OCI-M2 (cell line): ENCODE results near the gene NMT1.
"Not testable (repeated sequence)": the region's sequence is repeated elsewhere in the genome, so short reads cannot be mapped to it uniquely, and the experiment has no call there.

Experiments used
- DNase-seq: peaks from one replicate; lab custom pipeline; 2025; ENCODE audit not compliant: unreplicated experiment; lab: John Stamatoyannopoulos, UW

NMT1 gene

DNA sequence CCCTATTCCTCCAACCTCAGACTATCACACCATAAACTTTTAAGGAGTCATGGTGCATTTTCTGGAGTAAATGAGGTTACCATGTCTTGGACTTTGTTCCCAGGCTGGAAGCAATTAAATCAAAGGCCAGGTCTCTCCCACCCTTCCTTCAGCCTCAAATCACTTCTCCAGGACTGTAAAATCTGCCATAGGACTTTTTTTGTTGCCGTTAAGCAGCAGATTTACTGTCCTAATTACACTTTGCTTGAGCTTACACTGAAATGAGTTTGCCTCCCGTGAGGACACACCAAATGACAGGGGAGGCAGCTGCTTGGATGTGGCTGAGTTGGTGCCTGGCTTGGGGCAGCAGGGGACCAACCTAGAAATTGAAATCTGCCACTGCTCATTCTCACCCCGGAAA is 24.4 kb upstream of the NMT1 start:
- no peak for DNase-seq

DNA sequence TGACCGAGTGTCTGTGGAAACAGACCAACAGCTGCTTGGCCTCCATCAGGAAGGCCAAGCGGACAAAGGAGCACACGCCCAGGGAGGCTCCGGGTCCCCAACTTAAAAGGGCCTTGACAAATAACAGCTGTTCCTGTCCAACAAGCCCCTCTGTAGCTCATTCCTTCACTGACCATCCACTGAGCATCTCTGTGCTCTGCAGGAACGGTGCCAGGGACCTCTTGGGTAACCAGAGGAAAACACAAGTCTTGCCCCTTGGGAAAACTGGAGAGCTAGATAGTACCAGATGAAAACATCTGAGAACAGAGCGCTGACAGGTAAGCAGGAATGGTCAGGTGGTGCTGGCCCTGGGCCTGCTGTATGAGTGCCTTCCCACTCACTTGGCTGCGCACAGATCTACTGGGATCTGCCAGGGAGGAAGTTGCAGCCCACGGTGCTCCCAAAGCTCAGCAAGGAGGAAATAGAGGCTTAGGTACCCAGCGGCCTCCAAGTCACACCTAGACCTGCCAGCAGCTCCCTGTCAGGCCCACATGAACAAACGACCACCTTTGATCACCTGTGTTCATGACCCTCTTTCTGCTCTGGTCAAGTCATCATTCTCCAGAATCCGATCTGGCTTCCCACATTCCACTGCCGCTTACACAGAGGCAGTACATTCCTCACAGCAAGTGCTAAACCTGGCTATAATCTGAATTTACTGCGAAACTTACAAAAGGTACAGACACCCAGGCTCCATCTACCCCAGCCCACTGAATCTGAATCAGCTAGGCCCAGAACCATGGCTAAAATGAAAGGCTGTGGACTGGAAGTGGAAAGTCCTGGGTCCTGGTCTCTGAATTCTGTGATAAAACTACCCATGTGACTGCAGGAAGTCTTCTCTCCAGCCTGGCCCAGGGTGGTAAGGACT is 22.1 kb upstream of the NMT1 start:
- no peak for DNase-seq

DNA sequence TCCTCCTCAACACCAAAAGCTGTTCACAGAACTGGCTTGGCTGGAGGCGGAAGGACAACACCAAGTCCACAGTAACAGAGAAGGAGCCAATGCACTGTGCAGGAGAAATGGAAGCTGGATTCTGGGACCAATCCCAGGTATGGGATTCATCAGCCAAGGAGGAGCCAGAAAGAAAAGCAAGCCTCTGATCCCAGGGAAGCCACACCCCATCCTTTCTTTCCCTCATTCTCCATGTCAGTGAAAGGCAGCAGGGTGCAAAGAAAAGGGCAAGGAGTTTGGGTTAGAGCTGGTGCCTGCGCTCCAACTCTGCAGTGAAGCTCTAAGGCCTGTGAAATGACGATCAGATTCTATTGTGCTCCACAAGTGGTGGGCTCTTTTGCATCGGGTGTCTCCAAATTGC is 20.7 kb upstream of the NMT1 start:
- no peak for DNase-seq

DNA sequence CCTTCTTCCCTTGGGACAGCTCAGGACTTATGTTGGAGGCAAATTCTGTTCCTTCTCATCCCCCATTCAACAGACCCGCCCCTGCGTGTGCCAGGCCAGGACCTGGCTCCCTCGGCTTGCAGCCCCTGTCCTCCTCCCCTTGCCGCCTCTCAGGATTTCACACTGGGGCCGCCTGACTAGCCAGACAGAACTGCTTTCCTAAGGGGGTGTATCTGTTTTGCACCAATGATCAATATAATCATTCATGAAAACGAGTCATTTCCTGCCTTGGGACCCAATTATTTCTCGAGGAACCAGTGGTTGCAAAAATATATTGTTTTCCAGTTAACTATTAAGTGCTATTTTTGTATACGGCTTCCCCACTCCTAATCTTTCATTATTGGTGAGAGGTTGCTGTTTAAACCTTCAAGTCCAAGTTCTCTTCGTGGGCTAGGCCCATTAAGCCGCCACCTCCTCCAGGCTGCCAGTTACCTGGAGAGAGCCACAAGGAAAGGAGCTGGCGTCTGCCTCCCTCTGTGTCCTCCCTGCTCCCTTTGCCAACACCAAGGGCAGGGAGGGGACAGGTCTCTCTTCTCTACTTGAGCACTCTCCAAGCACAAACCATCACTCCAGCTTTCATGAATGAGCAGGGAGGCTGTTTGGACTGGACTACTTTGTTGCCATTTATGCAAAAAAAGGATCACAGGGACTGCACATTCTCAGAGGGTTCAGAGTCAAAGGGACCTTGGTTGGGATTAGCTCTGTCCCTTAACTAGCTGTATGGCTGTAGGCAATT is 18.6 kb upstream of the NMT1 start:
- DNase-seq, result no peak

DNA sequence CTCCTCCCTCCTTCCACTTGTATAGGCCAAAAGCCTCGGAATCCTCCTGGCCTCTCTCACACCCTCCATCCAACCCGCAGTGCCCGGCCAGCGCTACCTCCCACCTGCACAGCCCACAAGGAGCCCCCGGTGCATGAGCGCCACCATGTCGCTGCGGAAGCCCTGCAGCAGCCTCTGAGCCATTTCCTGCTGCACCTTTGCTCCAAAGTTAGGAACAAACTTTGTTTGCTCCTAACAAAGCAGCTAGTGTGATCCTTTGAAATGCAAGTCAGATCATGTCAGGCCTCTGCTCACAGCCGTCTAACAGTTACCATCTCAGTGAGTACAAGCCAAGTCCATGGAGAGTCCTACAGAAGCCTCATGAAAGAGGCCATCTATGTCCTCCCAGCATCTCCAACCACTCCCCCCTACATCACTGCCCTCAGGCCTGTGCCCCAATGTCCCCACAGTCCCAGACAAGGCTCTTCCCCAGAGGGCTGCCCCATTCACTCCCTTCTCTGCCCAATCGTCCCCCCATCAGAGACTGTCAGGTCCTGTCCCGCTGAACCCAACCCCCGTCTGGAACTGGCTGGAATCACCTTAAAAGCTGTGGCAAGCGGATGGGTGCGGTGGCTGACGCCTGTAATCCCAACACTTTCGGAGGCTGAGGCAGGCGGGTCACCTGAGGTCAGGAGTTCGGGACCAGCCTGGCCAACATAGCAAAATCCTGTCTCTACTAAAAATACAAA is 17.1 kb upstream of the NMT1 start:
- DNase-seq, result no peak

DNA sequence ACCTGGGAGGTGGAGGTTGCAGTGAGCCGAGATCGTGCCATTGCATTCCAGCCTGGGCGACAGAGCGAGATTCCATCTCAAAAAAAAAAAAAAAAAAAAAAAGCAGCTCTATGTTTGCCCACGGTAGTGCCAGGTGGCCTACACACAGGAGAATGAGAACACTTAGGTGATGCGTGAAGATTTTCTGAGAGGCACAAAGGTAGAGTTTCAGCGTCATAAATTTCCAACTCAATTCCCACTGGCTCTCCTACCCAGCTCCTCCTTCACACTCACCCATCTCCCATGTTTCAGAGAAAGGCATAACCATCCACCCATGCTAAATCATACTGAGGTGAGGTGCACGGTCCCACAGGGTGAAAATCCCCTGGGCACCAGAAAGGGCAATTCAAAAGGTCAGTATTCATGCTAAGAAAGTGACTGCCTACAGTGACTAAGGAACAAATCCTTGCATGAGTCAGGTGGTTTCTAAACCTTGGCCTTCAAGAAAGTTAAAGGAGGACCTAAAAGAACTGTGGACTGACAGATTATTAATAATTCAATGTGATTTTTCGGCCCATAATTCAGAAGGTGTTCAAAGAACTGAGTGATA is 14.5 kb upstream of the NMT1 start:
- DNase-seq, result no peak

DNA sequence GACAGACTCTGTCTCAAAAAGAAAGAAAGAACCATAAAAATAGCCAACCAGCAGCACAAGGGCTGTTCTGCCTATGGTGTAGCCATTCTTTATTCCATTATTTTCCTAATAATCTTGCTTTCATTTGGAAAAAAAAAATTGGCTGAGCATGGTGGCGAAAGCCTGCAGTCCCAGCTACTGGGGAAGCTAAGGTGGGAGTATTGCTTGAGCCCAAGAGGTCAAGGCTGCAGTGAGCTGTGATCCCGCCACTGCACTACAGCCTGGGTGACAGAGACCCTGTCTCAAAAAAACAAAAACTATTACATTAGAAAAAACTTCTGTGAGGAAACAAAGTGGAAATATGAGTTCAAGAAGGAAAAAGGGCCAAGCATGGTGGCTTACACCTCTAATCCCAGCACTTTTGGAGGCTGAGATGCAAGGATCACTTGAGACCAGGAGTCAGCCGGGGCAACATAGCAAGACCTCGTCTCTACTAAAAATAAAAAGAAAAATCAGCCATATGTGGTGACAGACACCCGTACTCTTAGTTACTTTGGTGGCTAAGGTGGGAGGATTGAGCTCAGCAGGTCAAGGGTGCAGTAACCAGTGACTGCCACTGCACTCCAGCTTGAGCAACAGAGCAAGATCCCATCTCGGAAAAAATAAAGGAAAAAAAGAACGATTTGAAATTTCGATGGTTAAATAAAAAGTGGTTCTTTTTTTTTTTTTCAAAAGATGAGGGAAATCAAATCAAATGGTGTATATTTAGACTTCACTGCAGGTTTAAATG is 12.1 kb upstream of the NMT1 start:
- no peak for DNase-seq

DNA sequence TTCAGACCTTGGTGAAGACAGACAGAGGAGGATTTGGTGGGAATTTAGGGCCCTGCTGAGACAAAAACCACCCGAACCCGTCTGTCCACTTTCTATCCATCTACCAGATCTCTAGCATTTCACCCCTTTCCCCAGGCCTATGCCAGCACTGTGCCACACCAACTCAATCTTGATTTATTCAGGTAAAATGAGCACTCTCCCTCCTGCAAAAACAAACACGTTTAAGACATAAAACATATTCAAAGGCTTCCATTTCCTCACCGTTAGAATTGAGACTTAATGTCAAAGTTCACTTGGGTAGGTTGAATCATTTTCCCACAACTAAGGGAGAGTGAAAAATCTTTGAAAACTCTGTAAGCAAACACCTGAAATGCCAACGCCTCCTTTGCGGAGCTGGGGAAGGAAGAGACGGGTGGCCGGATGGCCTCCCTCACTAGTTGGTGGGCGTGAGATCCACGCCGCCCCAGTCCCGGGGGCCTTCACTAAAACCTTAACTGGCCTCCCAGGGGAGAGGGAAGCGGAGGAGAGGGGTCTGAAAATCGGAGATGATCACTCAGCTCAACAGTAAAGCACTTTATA is 10.5 kb upstream of the NMT1 start:
- DNase-seq, result no peak

DNA sequence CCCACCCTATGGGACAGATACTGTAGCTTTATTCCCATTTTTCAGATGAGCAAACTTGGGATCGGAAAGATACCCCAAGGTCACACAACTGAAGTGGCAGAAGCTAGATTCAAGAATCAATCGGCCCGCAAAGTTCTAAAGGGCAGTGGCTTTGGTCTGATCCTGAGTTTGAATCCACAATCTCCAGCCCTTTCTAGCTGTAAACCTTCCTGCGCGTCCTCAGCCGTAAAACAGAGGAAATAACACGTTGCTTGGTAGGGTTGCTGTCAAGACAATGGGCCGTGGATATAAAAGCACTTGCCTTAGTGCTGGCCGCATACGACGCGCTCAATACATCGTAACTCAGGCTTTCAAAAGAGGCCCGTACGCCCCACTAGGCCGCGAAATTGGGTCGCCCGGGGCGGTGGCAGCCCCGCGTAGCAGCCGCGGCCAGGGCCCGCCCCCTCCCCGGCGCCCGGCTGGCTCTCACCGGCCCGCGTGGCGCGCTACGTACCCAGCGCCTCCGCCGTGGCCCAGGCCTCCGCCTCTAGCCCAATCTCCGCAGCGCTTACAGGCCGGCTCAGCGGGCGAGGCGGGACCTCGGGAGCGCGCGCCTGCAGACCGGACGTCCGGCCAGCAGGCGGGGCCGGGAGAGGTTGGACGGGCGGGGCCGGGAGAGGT is 9.9 kb upstream of the NMT1 start, which contains the start of gene DCAKD:
Gene DCAKD (minus strand): TSS at position 573 of the 660 bp plus-strand sequence. CDS start 16,747 bp downstream, outside the sequence.
- peak; percentile 21 for DNase-seq

DNA sequence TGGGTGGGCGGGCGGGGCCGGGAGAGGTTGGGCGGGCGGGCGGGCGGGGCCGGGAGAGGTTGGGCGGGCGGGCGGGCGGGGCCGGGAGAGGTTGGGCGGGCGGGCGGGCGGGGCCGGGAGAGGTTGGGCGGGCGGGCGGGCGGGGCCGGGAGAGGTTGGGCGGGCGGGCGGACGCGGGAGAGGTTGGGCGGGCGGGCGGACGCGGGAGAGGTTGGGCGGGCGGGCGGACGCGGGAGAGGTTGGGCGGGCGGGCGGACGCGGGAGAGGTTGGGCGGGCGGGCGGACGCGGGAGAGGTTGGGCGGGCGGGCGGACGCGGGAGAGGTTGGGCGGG is 9.4 kb upstream of the NMT1 start:
- not testable (repeated sequence) for DNase-seq

DNA sequence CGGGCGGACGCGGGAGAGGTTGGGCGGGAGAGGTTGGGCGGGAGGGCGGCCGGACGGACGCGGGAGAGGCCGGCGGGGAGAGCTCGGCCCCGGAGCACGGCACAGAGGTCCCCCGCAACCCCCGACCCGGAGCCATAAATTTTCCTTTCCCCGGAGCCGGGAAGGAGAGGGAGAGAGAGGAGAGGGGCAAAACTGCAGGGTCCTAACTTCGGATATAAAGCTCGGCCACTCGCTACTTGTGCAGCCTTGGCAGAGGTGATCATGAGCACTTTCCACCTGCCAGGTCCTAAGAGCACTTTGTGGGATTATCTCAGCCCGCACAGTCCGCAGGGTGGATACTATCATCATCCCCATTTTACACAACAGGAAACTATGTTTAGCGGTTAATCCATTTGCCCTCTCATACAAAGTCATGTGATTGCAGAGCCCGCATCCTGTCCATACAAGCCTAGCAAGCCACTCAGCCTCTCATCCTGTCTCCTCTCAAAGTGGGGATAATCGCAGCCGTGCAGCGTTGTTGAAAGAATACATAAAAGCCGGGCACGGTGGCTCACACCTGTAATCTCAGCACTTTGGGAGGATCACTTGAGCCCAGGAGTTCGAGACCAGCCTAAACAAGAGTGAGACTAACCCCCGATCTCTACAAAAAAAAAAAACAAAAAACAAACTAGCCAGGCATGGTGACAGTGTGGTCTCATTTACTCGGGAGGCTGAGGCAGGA is 8.9 kb upstream of the NMT1 start:
- DNase-seq, result no peak

DNA sequence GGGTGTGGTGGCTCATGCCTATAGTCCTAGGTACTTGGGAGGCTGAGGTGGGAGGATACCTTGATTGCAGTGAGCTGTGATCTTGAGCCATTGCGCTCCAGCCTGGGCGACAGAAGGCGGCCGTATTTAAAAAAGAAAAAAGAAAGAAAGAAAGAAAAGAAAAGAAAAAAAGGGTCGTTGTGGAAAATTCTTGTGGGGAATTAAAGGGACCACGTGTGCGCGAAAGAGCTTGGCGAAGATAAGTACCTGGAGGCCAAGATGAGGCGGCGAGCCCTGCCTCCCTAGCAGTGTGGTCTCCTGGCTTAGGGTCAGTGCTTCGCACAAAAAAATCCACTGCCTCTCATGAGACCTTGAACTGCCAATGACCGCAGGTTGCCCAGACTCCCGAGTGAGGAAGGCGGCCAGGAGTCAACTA is 728 bp upstream of the NMT1 start:
- no peak for DNase-seq

DNA sequence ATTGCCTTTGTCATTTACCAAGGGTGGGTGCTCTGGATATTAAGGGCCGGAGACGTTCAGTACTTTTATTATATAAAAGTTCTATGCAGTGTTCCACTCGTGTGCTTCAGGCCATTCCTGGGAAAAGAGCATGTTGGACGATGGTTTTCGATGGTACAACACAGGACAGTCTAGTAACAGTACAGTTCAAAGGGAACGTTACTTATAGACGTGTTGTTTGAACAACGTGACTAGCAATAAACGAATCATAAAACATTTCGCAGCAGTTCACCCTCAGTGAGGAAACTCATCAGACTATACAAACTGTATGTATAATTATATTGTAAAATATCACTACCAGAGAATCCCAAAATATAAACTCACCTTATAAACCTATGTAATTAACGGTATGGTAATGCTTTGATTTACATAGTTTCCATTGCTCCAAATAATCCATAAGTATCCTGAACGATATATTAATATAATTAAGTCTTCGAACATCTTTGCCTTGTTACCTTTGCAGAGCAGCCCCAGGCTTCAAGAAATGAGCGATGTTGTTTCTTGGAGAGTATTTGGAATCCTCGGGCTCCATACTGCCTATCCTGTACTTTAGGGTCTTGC is 589 bp downstream of the NMT1 start:
- DNase-seq, result no peak

DNA sequence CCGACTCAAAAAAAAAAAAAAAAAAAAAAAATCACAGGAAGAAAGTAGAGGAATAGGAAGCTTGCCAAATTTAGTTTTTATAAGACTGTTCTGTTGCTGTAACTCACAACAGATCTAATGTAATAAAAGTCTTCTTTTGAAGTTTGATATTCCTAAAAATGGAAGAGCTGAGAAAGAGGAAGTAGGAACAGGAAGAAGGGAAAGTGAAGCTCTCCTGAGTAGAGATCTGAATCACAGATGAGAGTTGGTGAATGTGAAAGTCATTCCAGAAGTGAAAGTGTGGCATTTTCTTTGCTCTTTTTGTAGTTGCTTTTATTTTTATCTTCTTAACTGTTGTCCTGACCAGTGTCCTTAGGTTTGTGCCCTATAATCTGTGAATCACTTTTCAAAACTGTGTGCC is 2.1 kb downstream of the NMT1 start:
- DNase-seq, result no peak

DNA sequence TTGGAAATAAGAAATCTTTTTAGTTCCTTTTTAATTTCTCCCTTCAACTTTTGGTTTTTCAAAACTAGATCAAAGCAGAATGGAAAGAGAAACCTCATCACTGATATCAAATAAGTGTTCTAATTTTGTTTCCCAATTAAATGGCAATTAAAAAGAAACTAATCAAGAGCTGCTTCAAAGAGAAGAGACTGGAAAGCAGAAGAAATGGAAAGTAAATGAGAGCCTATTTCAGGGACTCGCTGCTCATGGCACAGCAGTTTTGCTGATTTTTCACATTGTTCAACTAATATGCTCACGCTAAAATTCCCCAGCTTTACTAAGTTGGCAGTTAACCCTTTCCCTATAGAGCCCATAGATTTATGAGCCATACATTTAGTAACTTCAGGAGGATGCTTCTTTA is 6.5 kb downstream of the NMT1 start:
- DNase-seq, result no peak

DNA sequence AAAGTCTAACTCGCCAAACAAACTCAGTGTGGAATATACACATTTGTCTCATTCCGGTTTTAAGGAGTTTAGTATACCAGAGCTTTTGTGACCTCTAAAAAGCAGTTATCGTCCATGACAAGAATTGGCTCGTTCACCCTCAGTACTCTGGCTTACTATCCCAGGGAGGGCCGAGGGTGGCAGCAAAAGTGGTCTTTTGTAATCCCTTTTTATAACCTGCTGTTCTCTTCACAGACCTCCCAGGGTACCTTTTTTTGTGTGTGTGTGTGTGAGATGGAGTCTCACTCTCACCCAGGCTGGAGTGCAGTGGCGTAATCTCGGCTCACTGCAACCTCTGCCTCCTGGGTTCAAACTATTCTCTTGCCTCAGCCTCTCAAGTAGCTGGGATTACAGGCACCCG is 8.9 kb downstream of the NMT1 start:
- DNase-seq, result no peak

DNA sequence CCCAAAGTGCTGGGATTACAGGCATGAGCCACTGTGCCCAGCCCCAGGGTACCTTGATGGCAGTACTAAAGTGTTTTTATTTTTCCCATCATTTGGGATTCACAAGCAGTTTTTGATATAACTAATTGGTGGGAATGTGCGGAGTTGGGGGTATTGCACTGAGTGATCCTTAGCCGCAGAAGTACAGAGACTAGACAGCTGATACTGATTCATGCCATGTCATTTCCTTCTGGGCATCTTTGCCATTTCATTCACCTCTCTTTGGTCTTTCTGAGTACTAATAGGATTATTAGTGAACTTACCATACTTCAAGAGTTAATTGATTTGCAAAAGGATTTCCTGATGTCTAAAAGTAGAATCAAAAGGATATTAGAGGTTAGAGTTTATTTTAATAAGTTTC is 9.7 kb downstream of the NMT1 start:
- DNase-seq, result no peak

DNA sequence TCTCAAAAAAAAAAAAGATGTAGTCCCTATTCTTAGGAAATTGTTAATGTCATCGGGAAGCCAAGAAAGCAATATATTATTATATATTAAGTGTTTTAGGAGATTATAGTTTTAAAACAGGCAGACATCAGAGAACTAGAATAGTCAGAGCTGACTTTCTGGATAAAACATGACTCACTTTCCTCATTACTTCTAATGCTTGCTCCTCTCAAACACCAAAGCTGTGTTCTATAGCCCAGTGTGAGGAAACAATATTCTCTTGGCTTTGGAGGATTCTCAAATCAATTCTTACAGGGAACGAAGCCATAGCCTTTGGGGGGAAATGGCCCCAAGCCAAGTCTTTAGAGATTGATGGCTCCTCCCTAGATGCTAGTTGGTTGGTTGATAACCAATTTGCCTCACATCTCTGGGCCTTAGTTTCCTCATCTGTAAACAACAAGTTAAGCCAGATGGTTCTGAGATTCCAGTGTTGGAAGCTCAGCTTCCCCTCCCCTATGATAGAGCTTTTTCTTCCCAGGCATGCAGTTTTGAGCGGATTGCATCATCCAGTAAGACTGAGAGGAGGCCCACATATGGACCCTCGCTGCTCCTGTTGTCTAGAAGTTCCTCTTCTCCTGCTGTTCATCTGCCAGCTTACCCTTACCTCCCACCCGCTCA is 12.4 kb downstream of the NMT1 start:
- DNase-seq, result no peak
